PC-9 (cell line): ENCODE measurements around the gene TPTE.
"Not testable (repeated sequence)": the region's sequence is repeated elsewhere in the genome, so short reads cannot be mapped to it uniquely, and the experiment has no call there.

Source experiments
- CTCF ChIP-seq: fragments of 200-600 bp; sonication (generic); conservative IDR thresholded peaks from 2 replicates; pipeline ENCODE4 v1.6.1; 2017; ENCODE audit warnings: mixed run types, antibody characterized with exemption, mild to moderate bottlenecking, moderate library complexity
- EZH2 ChIP-seq: fragments of 200-600 bp; sonication (generic); IDR thresholded peaks from 2 replicates; pipeline ENCODE4 v1.8.0; 2017; ENCODE audit warnings: antibody characterized with exemption, low read depth

GRCh38 chr21:10578910-10579309, 57.5 kb downstream of the TPTE start:
- not testable (repeated sequence) for TF ChIP-seq CTCF, EZH2
